Stimulated activated naive B cell treated with anti-CD40 and anti-IgM and Interleukin-4, amounts not matched to agents 10 μg/mL and 1 μg/mL and 100 μg/mL, for 72 hours (primary cell): ENCODE data around the gene IL2RA.

Source experiments
- ATAC-seq, 2 donors: fragments of 150-1000 bp; cut with Tn5 transposase; replicated peaks; 2 replicates each; pipeline ENCODE4 v1.10.0; 2021; ENCODE audit warnings: moderate library complexity in 1 of 2
- DNase-seq: peaks from one replicate; pipeline ENCODE4 v3.0.0; 2021
- H3K27ac Mint-ChIP-seq: one replicate; pipeline ENCODE4 v1.8.0; 2022; ENCODE audit warnings: mild to moderate bottlenecking, mixed read lengths
- H3K27me3 Mint-ChIP-seq, 2 donors: one replicate each; pipeline ENCODE4 v1.8.0; 2022; ENCODE audit warnings: mixed read lengths in 2 of 2
- H3K36me3 Mint-ChIP-seq, 2 donors: one replicate each; pipeline ENCODE4 v1.8.0; 2022; ENCODE audit warnings: mixed read lengths in 2 of 2, mild to moderate bottlenecking in 1 of 2
- H3K4me1 Mint-ChIP-seq, 2 donors: one replicate each; pipeline ENCODE4 v1.8.0; 2022; ENCODE audit warnings: mixed read lengths in 2 of 2, mild to moderate bottlenecking in 1 of 2
- H3K4me3 Mint-ChIP-seq, 2 donors: one replicate each; pipeline ENCODE4 v1.8.0; 2022; ENCODE audit warnings: mild to moderate bottlenecking in 2 of 2, mixed read lengths in 2 of 2, moderate library complexity in 1 of 2
- H3K9me3 Mint-ChIP-seq, 2 donors: one replicate each; pipeline ENCODE4 v1.8.0; 2022; ENCODE audit warnings: mixed read lengths in 2 of 2, mild to moderate bottlenecking in 1 of 2

Gene IL2RA

GRCh38 chr10:5999440-6000165 lies 62.6 kb downstream of the IL2RA start:
- ATAC-seq (no peak), DNase-seq (no peak)
- peaks cover 5 to 7% of the 10 kb centered on the region in 2 donors for H3K27me3 Mint-ChIP-seq
- no peak overlapping the region for H3K4me3 Mint-ChIP-seq
- no peaks in the 10 kb centered on the region for H3K4me1 Mint-ChIP-seq
- no peaks in the 10 kb centered on the region for H3K36me3 Mint-ChIP-seq
- no peaks in the 10 kb centered on the region for H3K9me3 Mint-ChIP-seq
- no peak overlapping the region for H3K27ac Mint-ChIP-seq

- peaks cover 13% of the 10 kb centered on the region in 2 donors for H3K27me3 Mint-ChIP-seq
- DNase-seq (no peak), ATAC-seq (no peak)
- H3K4me3 Mint-ChIP-seq: no peak overlapping the region
- no peak overlapping the region for H3K27ac Mint-ChIP-seq
- peaks cover 9% of the 10 kb centered on the region in 2 donors for H3K9me3 Mint-ChIP-seq
- no peaks in the 10 kb centered on the region for H3K4me1 Mint-ChIP-seq
- H3K36me3 Mint-ChIP-seq: peaks cover 6 to 9% of the 10 kb centered on the region in 2 donors
Measured at GRCh38 chr10:5996696-5997095, 65.5 kb downstream of the IL2RA start.

GRCh38 chr10:5992398-5992797 lies 69.8 kb downstream of the IL2RA start:
- Mint-ChIP-seq H3K4me3 (no peak overlapping the region), H3K4me1 (peaks cover 8 to 10% of the 10 kb centered on the region in 2 donors), H3K36me3 (peaks cover 6 to 9% of the 10 kb centered on the region in 2 donors), H3K27me3 (peaks cover 6 to 8% of the 10 kb centered on the region in 2 donors), H3K27ac (no peak overlapping the region), H3K9me3 (peaks cover 9 to 14% of the 10 kb centered on the region in 2 donors)
- ATAC-seq (no peak), DNase-seq (no peak)

- Mint-ChIP-seq H3K4me3 (no peak overlapping the region), H3K9me3 (peaks cover 9 to 14% of the 10 kb centered on the region in 2 donors), H3K27me3 (peaks cover 6 to 8% of the 10 kb centered on the region in 2 donors), H3K27ac (no peak overlapping the region), H3K36me3 (peaks cover 6 to 9% of the 10 kb centered on the region in 2 donors), H3K4me1 (peaks cover 10 to 12% of the 10 kb centered on the region in 2 donors)
- ATAC-seq (no peak), DNase-seq (no peak)
Measured at GRCh38 chr10:5991708-5992107, 70.5 kb downstream of the IL2RA start.

GRCh38 chr10:5989756-5990155 lies 72.4 kb downstream of the IL2RA start:
- no peak for DNase-seq
- Mint-ChIP-seq H3K27ac (no peak overlapping the region), H3K27me3 (peaks cover 6 to 8% of the 10 kb centered on the region in 2 donors), H3K4me1 (peaks cover 12 to 14% of the 10 kb centered on the region in 2 donors), H3K9me3 (peaks cover 9 to 14% of the 10 kb centered on the region in 2 donors), H3K36me3 (peaks cover 6 to 9% of the 10 kb centered on the region in 2 donors), H3K4me3 (no peak overlapping the region)
- ATAC-seq: no peak

GRCh38 chr10:5988336-5988920 lies 73.7 kb downstream of the IL2RA start:
- Mint-ChIP-seq H3K36me3 (peaks cover 6 to 8% of the 10 kb centered on the region in 2 donors), H3K27ac (peak overlapping the region; percentile 90), H3K4me1 (peaks cover 12 to 14% of the 10 kb centered on the region in 2 donors), H3K9me3 (peaks cover 9 to 14% of the 10 kb centered on the region in 2 donors), H3K27me3 (peaks cover 4 to 8% of the 10 kb centered on the region in 2 donors), H3K4me3 (no peak overlapping the region)
- ATAC-seq (no peak), DNase-seq (no peak)

- ATAC-seq (peak; percentile 69 to 90), DNase-seq (no peak)
- Mint-ChIP-seq H3K36me3 (peaks cover 6% of the 10 kb centered on the region in 2 donors), H3K27ac (peak overlapping the region; percentile 90), H3K9me3 (peaks cover 6 to 12% of the 10 kb centered on the region in 2 donors), H3K4me3 (no peak overlapping the region), H3K27me3 (peaks cover 0 to 5% of the 10 kb centered on the region in 2 donors), H3K4me1 (peaks cover 12 to 14% of the 10 kb centered on the region in 2 donors)
Measured at GRCh38 chr10:5987747-5988146, 74.4 kb downstream of the IL2RA start.

GRCh38 chr10:5985029-5985428 lies 77.1 kb downstream of the IL2RA start:
- no peak for ATAC-seq
- H3K27ac Mint-ChIP-seq: no peak overlapping the region
- H3K4me1 Mint-ChIP-seq: peaks cover 12 to 16% of the 10 kb centered on the region in 2 donors
- no peaks in the 10 kb centered on the region for H3K27me3 Mint-ChIP-seq
- DNase-seq: no peak
- H3K36me3 Mint-ChIP-seq: peaks cover 0 to 4% of the 10 kb centered on the region in 2 donors
- no peaks in the 10 kb centered on the region for H3K9me3 Mint-ChIP-seq
- no peak overlapping the region for H3K4me3 Mint-ChIP-seq

- Mint-ChIP-seq H3K4me1 (peaks cover 12 to 16% of the 10 kb centered on the region in 2 donors), H3K4me3 (no peak overlapping the region), H3K27ac (no peak overlapping the region), H3K27me3 (no peaks in the 10 kb centered on the region), H3K36me3 (peaks cover 0 to 4% of the 10 kb centered on the region in 2 donors), H3K9me3 (no peaks in the 10 kb centered on the region)
- no peak for ATAC-seq
- DNase-seq: no peak
Measured at GRCh38 chr10:5983774-5984173, 78.4 kb downstream of the IL2RA start.

- DNase-seq: no peak
- H3K9me3 Mint-ChIP-seq: no peaks in the 10 kb centered on the region
Measured at GRCh38 chr10:5981529-5981928, 80.6 kb downstream of the IL2RA start.

GRCh38 chr10:5978230-5978489 lies 84.0 kb downstream of the IL2RA start:
- no peaks in the 10 kb centered on the region for H3K27me3 Mint-ChIP-seq
- peak overlapping the region; percentile 81 for H3K27ac Mint-ChIP-seq
- H3K9me3 Mint-ChIP-seq: no peaks in the 10 kb centered on the region
- DNase-seq: no peak
- peaks cover 15 to 26% of the 10 kb centered on the region in 2 donors for H3K4me1 Mint-ChIP-seq
- peaks cover 1 to 8% of the 10 kb centered on the region in 2 donors for H3K36me3 Mint-ChIP-seq
- H3K4me3 Mint-ChIP-seq: peak overlapping the region; percentile 94 to 96
- no peak for ATAC-seq

More at GRCh38 chr10:5981529-5981928, 80.6 kb downstream of the IL2RA start:
- Mint-ChIP-seq H3K27me3 (no peaks in the 10 kb centered on the region), H3K27ac (no peak overlapping the region), H3K36me3 (peaks cover 0 to 4% of the 10 kb centered on the region in 2 donors), H3K4me3 (no peak overlapping the region), H3K4me1 (peaks cover 5 to 7% of the 10 kb centered on the region in 2 donors)
- ATAC-seq: no peak

GRCh38 chr10:5977471-5978229 lies 84.5 kb downstream of the IL2RA start, which contains the start of gene IL15RA:
IL15RA (minus strand) TSS chr10:5977543; CDS start chr10:5977492, 51 bp downstream.
- H3K4me3 Mint-ChIP-seq: peak within 1 kb of the TSS; percentile 94 to 96
- no peaks in the 10 kb centered on the region for H3K9me3 Mint-ChIP-seq
- peak; percentile 76 for DNase-seq
- peak within 1 kb of the TSS; percentile 95 for H3K27ac Mint-ChIP-seq
- peak; percentile 71 to 79 for ATAC-seq
- H3K27me3 Mint-ChIP-seq: no peaks in the 10 kb centered on the region
- H3K36me3 Mint-ChIP-seq: peaks cover 1 to 8% of the 10 kb centered on the region in 2 donors
- peaks cover 15 to 31% of the 10 kb centered on the region in 2 donors for H3K4me1 Mint-ChIP-seq

- no peaks in the 10 kb centered on the region for H3K9me3 Mint-ChIP-seq
- ATAC-seq (peak; percentile 10 to 11), DNase-seq (peak; percentile 9)
- H3K27me3 Mint-ChIP-seq: no peaks in the 10 kb centered on the region
- H3K4me3 Mint-ChIP-seq: peak overlapping the region; percentile 94 to 96
- H3K36me3 Mint-ChIP-seq: peaks cover 1 to 8% of the 10 kb centered on the region in 2 donors
- peaks cover 19 to 38% of the 10 kb centered on the region in 2 donors for H3K4me1 Mint-ChIP-seq
- peak overlapping the region; percentile 95 for H3K27ac Mint-ChIP-seq
Measured at GRCh38 chr10:5976512-5977470, 85.4 kb downstream of the IL2RA start.
